Gastrocnemius medialis (tissue), 4 donors: ENCODE measurements around the gene OR2F1. TPM values are rescaled to one million over a fixed set of nuclear protein-coding genes. Genes with fewer than 3 reads are reported as not detected.

Experiments
- ATAC-seq, 2 donors: fragments of 150-250 bp; one replicate each; pipeline ENCODE4 v1.9.1; 2016
- DNase-seq, 2 donors: peaks; one replicate each; pipeline ENCODE4 v3.0.0-alpha.2; 2019
- H3K27ac ChIP-seq, 4 donors: fragments of 200-600 bp; sonication (generic); 1 replicate in 1 of 4; 2 replicates in 3 of 4; pipeline ENCODE4 v1.5.1; 2016 to 2018; ENCODE audit warnings: mild to moderate bottlenecking in 2 of 4, moderate library complexity in 1 of 4
- H3K27me3 ChIP-seq, 3 donors: fragments of 200-600 bp; sonication (generic) in 2 of 3; 1 replicate in 1 of 3; 2 replicates in 2 of 3; pipeline versions ENCODE4 v1.5.1 to v1.6.0; 2016 to 2019; ENCODE audit warnings: mild to moderate bottlenecking in 1 of 3, moderate library complexity in 1 of 3
- H3K36me3 ChIP-seq, 2 donors: fragments of 200-600 bp; sonication (generic) in 1 of 2; one replicate each; pipeline ENCODE4 v1.5.1; 2017 to 2018
- H3K4me1 ChIP-seq, 2 donors: fragments of 200-600 bp; sonication (generic) in 1 of 2; one replicate each; pipeline ENCODE4 v1.5.1; 2016 to 2017; ENCODE audit warnings: mild to moderate bottlenecking in 2 of 2
- H3K4me3 ChIP-seq, 4 donors: fragments of 200-600 bp; sonication (generic) in 3 of 4; 1 replicate in 1 of 4; 2 replicates in 3 of 4; pipeline ENCODE4 v1.5.1; 2016 to 2019; ENCODE audit warnings: mild to moderate bottlenecking in 2 of 4
- H3K9me3 ChIP-seq, 3 donors: fragments of 200-600 bp; sonication (generic) in 2 of 3; 1 replicate in 1 of 3; 2 replicates in 2 of 3; pipeline ENCODE4 v1.5.1; 2016 to 2019
- CTCF ChIP-seq, 5 experiments: fragments of 450-650 bp in 3 of 5; fragments of 200-600 bp in 2 of 5; sonication (generic) in 2 of 5; IDR thresholded peaks in 4 of 5; conservative IDR thresholded peaks in 1 of 5; 1 replicate in 4 of 5; 2 replicates in 1 of 5; pipeline ENCODE4 v1.5.1; 2016 to 2019; ENCODE audit warnings: antibody characterized with exemption in 5 of 5, mild to moderate bottlenecking in 3 of 5, moderate library complexity in 3 of 5
- POLR2A ChIP-seq, 2 donors: fragments of 450-650 bp; IDR thresholded peaks; one replicate each; pipeline ENCODE4 v1.6.1; 2017; ENCODE audit warnings: antibody characterized with exemption in 2 of 2, mild to moderate bottlenecking in 2 of 2, moderate library complexity in 2 of 2
- in situ Hi-C, 4 donors: fragments of 200-750 bp; cut with MboI; loops; one replicate each; pipeline versions ENCODE4 v1.15.0 to v1.8.0; 2017; ENCODE audit warnings: low sequenced_read_pairs in 4 of 4
- intact Hi-C: fragments of 100-400 bp; cut with DNase I; formaldehyde crosslinking; loops from one replicate; pipeline ENCODE4 v1.15.1; 2023; ENCODE audit warnings: low total_unique reads
- total RNA-seq, 4 donors: library from RNA; depleted of rRNA; stranded (reverse); fragments of >200 nt; gene quantifications; one replicate each; pipeline versions ENCODE4 v1.1.0 to v1.2.3, GENCODE V29; 2016

Gene OR2F1
- total RNA-seq, 4 donors from 2014 or later, result not detected

- Histone ChIP-seq H3K36me3 (no peaks in the 10 kb centered on the region), H3K27me3 (no peaks in the 10 kb centered on the region), H3K9me3 (no peaks in the 10 kb centered on the region), H3K4me3 (no peak overlapping the region), H3K27ac (no peak overlapping the region), H3K4me1 (peaks cover 0 to 7% of the 10 kb centered on the region in 2 donors)
- in situ Hi-C loops (no loop called here), intact Hi-C loops (loop anchor here (10.0 kb wide), 1 partner anchor 525 kb away; the partner anchor contains the start of gene ZYX)
- no peak for ATAC-seq
- no peak for TF ChIP-seq CTCF (IDR thresholded peaks at IDR 0.05 in 4 of 5, conservative IDR thresholded peaks at IDR 0.05 in 1 of 5)
- no peak for TF ChIP-seq POLR2A (IDR thresholded peaks at IDR 0.05)
- DNase-seq, result no peak
Observed at GRCh38 chr7:143909863-143910262, 44.8 kb upstream of the OR2F1 start.

GRCh38 chr7:143910473-143911248 lies 44.0 kb upstream of the OR2F1 start:
- no peak overlapping the region for H3K27ac ChIP-seq
- ATAC-seq (no peak), DNase-seq (no peak)
- no peaks in the 10 kb centered on the region for H3K36me3 ChIP-seq
- TF ChIP-seq CTCF (IDR thresholded peaks at IDR 0.05 in 4 of 5, conservative IDR thresholded peaks at IDR 0.05 in 1 of 5) (no peak), POLR2A (IDR thresholded peaks at IDR 0.05) (no peak)
- no peaks in the 10 kb centered on the region for H3K9me3 ChIP-seq
- intact Hi-C loops (no loop called here), in situ Hi-C loops (no loop called here)
- H3K27me3 ChIP-seq, result no peaks in the 10 kb centered on the region
- no peaks in the 10 kb centered on the region for H3K4me1 ChIP-seq
- H3K4me3 ChIP-seq, result no peak overlapping the region

GRCh38 chr7:143913945-143914615 lies 40.6 kb upstream of the OR2F1 start:
- no peak for DNase-seq

GRCh38 chr7:143914938-143915652 lies 39.5 kb upstream of the OR2F1 start:
- Histone ChIP-seq H3K27me3 (no peaks in the 10 kb centered on the region), H3K9me3 (no peaks in the 10 kb centered on the region), H3K4me1 (no peaks in the 10 kb centered on the region), H3K4me3 (no peak overlapping the region), H3K36me3 (no peaks in the 10 kb centered on the region), H3K27ac (no peak overlapping the region)
- intact Hi-C loops (no loop called here), in situ Hi-C loops (no loop called here)
- ATAC-seq, result no peak
- TF ChIP-seq CTCF (IDR thresholded peaks at IDR 0.05 in 4 of 5, conservative IDR thresholded peaks at IDR 0.05 in 1 of 5) (no peak), POLR2A (IDR thresholded peaks at IDR 0.05) (no peak)
- DNase-seq, result no peak

More at GRCh38 chr7:143913945-143914615, 40.6 kb upstream of the OR2F1 start:
- Histone ChIP-seq H3K27me3 (no peaks in the 10 kb centered on the region), H3K4me1 (no peaks in the 10 kb centered on the region), H3K9me3 (no peaks in the 10 kb centered on the region), H3K4me3 (no peak overlapping the region), H3K36me3 (no peaks in the 10 kb centered on the region), H3K27ac (no peak overlapping the region)
- TF ChIP-seq CTCF (IDR thresholded peaks at IDR 0.05 in 4 of 5, conservative IDR thresholded peaks at IDR 0.05 in 1 of 5), result no peak
- TF ChIP-seq POLR2A (IDR thresholded peaks at IDR 0.05), result no peak
- in situ Hi-C loops, result no loop called here
- ATAC-seq, result no peak
- intact Hi-C loops, result no loop called here
